OCI-M1 (cell line): ENCODE data around the gene PPT1.
A peak's percentile ranks its signal among the peaks of the same experiment; 100 is the strongest.

Experiments used
- DNase-seq: peaks from one replicate; lab custom pipeline; 2025; lab: John Stamatoyannopoulos, UW

PPT1 gene

GRCh38 chr1:40030528-40031135 is 66.4 kb downstream of the PPT1 start:
- DNase-seq: no peak

GRCh38 chr1:40029608-40030007 is 67.4 kb downstream of the PPT1 start:
- peak; percentile 71 for DNase-seq

GRCh38 chr1:40027647-40028046 is 69.4 kb downstream of the PPT1 start:
- DNase-seq: no peak

- no peak for DNase-seq
Measured at GRCh38 chr1:40024671-40025070, 72.4 kb downstream of the PPT1 start.

- no peak for DNase-seq
Measured at GRCh38 chr1:40023379-40023944, 73.6 kb downstream of the PPT1 start.
